HepG2 (cell line): ENCODE measurements around the gene THPO. TPM values are rescaled to one million over a fixed set of nuclear protein-coding genes. Genes with fewer than 3 reads are reported as not detected.

ENCODE experiments used
- CENPX ChIP-seq: sonication (generic); formaldehyde crosslinking; IDR thresholded peaks from 2 replicates; pipeline ENCODE4 v1.9.0; 2021; ENCODE audit warnings: mild to moderate bottlenecking, missing genetic modification reagents, moderate library complexity
- DRAP1 ChIP-seq: IDR thresholded peaks from 2 replicates; pipeline ENCODE4 v1.6.1; 2016; ENCODE audit warnings: missing genetic modification reagents, missing compliant biosample characterization
- EHMT2 ChIP-seq: fragments of 200-600 bp; sonication (generic); IDR thresholded peaks from 2 replicates; pipeline ENCODE4 v1.7.0; 2017; ENCODE audit warnings: antibody characterized with exemption, low read depth, low read length, borderline replicate concordance
- FOXK2 ChIP-seq: fragments of 450-650 bp; IDR thresholded peaks from 2 replicates; pipeline ENCODE4 v1.6.1; 2016
- GABPB1 ChIP-seq: IDR thresholded peaks from 2 replicates; pipeline ENCODE4 v1.6.1; 2016; ENCODE audit warnings: mild to moderate bottlenecking, missing genetic modification reagents, moderate library complexity, missing compliant biosample characterization
- HNRNPK ChIP-seq: fragments of 200-400 bp; formaldehyde crosslinking; IDR thresholded peaks from 2 replicates; pipeline ENCODE4 v1.6.1; 2018; ENCODE audit warnings: low read length, low read depth, moderate library complexity, mild to moderate bottlenecking; ENCODE audit not compliant: poor library complexity, severe bottlenecking
- IKZF4 ChIP-seq: sonication (generic); formaldehyde crosslinking; IDR thresholded peaks from 2 replicates; pipeline ENCODE4 v1.5.1; 2020; ENCODE audit warnings: borderline replicate concordance, mild to moderate bottlenecking, low read depth, missing genetic modification reagents; ENCODE audit errors: not compliant biosample characterization
- ISL2 ChIP-seq: sonication (generic); formaldehyde crosslinking; IDR thresholded peaks from 2 replicates; pipeline ENCODE4 v1.5.0; 2020; ENCODE audit warnings: missing genetic modification reagents
- KDM6A ChIP-seq: IDR thresholded peaks from 2 replicates; pipeline ENCODE4 v1.6.1; 2016; ENCODE audit warnings: low read depth
- KMT2B ChIP-seq: IDR thresholded peaks from 2 replicates; pipeline ENCODE4 v1.6.1; 2016; ENCODE audit warnings: missing genetic modification reagents, missing compliant biosample characterization
- LCORL ChIP-seq, 2 experiments: fragments of 450-650 bp in 1 of 2; sonication (generic) in 1 of 2; formaldehyde crosslinking in 1 of 2; IDR thresholded peaks; 2 replicates each; pipeline versions ENCODE4 v1.5.0 to v1.6.1; 2017 to 2020; ENCODE audit warnings: antibody characterized with exemption in 1 of 2, missing genetic modification reagents in 1 of 2
- NFIB ChIP-seq: sonication (generic); formaldehyde crosslinking; IDR thresholded peaks from 2 replicates; pipeline ENCODE4 v1.9.0; 2021; ENCODE audit warnings: missing genetic modification reagents, mild to moderate bottlenecking, borderline replicate concordance
- NR2F6 ChIP-seq, 2 experiments: IDR thresholded peaks; 2 replicates each; pipeline ENCODE4 v1.6.1; 2016; ENCODE audit warnings: antibody characterized with exemption in 1 of 2, mild to moderate bottlenecking in 1 of 2
- PAF1 ChIP-seq: IDR thresholded peaks from 2 replicates; pipeline ENCODE4 v1.6.1; 2016; ENCODE audit warnings: missing genetic modification reagents, missing compliant biosample characterization
- RBM39 ChIP-seq: fragments of 200-400 bp; formaldehyde crosslinking; IDR thresholded peaks from one replicate; pipeline ENCODE4 v1.6.1; 2018; ENCODE audit warnings: antibody characterized with exemption, mild to moderate bottlenecking, low read depth, low read length; ENCODE audit not compliant: poor library complexity, severe bottlenecking
- RFX5 ChIP-seq: IDR thresholded peaks from 2 replicates; pipeline ENCODE4 v1.6.1; 2011; ENCODE audit warnings: low read depth, low read length, improper control_type of control experiment
- RFXAP ChIP-seq: sonication (generic); formaldehyde crosslinking; IDR thresholded peaks from 2 replicates; pipeline ENCODE4 v1.4.0; 2020; ENCODE audit warnings: missing genetic modification reagents, borderline replicate concordance
- SIX1 ChIP-seq: sonication (generic); formaldehyde crosslinking; IDR thresholded peaks from 2 replicates; pipeline ENCODE4 v1.4.0; 2020; ENCODE audit warnings: missing genetic modification reagents, borderline replicate concordance
- SMARCC2 ChIP-seq: fragments of 450-650 bp; IDR thresholded peaks from 2 replicates; pipeline ENCODE4 v1.6.1; 2017; ENCODE audit warnings: antibody characterized with exemption, mild to moderate bottlenecking
- SNAPC5 ChIP-seq: sonication (generic); formaldehyde crosslinking; IDR thresholded peaks from 2 replicates; pipeline ENCODE4 v1.8.1; 2023; ENCODE audit warnings: mild to moderate bottlenecking, missing genetic modification reagents, borderline replicate concordance
- TGIF2 ChIP-seq: IDR thresholded peaks from 2 replicates; pipeline ENCODE4 v1.6.1; 2016; ENCODE audit warnings: control low read depth, missing compliant biosample characterization
- ZFP36L2 ChIP-seq: sonication (generic); formaldehyde crosslinking; IDR thresholded peaks from 2 replicates; pipeline ENCODE4 v1.4.0; 2020; ENCODE audit warnings: missing genetic modification reagents
- ZNF17 ChIP-seq: sonication (generic); formaldehyde crosslinking; IDR thresholded peaks from 2 replicates; pipeline ENCODE4 v1.5.0; 2020; ENCODE audit warnings: mild to moderate bottlenecking, missing genetic modification reagents
- ZNF18 ChIP-seq: sonication (generic); formaldehyde crosslinking; IDR thresholded peaks from 2 replicates; pipeline ENCODE4 v1.8.0; 2022; ENCODE audit warnings: mild to moderate bottlenecking, missing genetic modification reagents; ENCODE audit not compliant: insufficient replicate concordance
- ZNF251 ChIP-seq: sonication (generic); formaldehyde crosslinking; IDR thresholded peaks from 2 replicates; pipeline ENCODE4 v1.9.0; 2021; ENCODE audit warnings: mild to moderate bottlenecking, missing genetic modification reagents
- ZNF362 ChIP-seq: sonication (generic); formaldehyde crosslinking; IDR thresholded peaks from 2 replicates; pipeline ENCODE4 v1.4.0; 2020; ENCODE audit warnings: missing genetic modification reagents, mild to moderate bottlenecking, borderline replicate concordance
- ZNF484 ChIP-seq: sonication (generic); formaldehyde crosslinking; IDR thresholded peaks from 2 replicates; pipeline ENCODE4 v1.5.1; 2020; ENCODE audit warnings: mild to moderate bottlenecking, low read depth, missing genetic modification reagents, borderline replicate concordance
- ZNF780A ChIP-seq: sonication (generic); formaldehyde crosslinking; IDR thresholded peaks from 2 replicates; pipeline ENCODE4 v1.8.0; 2022; ENCODE audit warnings: mild to moderate bottlenecking, missing genetic modification reagents, moderate library complexity
- ZSCAN21 ChIP-seq: sonication (generic); formaldehyde crosslinking; IDR thresholded peaks from 2 replicates; pipeline ENCODE4 v1.8.0; 2022; ENCODE audit warnings: mild to moderate bottlenecking, missing genetic modification reagents, moderate library complexity, borderline replicate concordance
- polyA plus RNA-seq, 8 experiments: library from polyadenylated mRNA; depleted of rRNA in 3 of 8; stranded (reverse) in 7 of 8; unstranded in 1 of 8; fragments of >200 nt; fragmentation: Illumina TruSeq in 4 of 8; extraction: Trizol in 4 of 8; gene quantifications; 2 replicates each; pipeline versions ENCODE4 v1.2.1 to v1.2.3, GENCODE V29; 2011 to 2016; ENCODE audit warnings: low read depth in 4 of 8, missing spikeins in 1 of 8, mixed read lengths in 1 of 8; ENCODE audit not compliant: insufficient read depth in 1 of 8
- total RNA-seq, 5 experiments: library from RNA; depleted of rRNA; stranded (reverse); fragments of >200 nt; fragmentation: Illumina TruSeq; extraction: Trizol; gene quantifications; 2 replicates each; pipeline ENCODE4 v1.2.3, GENCODE V29; 2016; ENCODE audit warnings: low read depth in 1 of 5

Gene THPO
- total and polyA plus RNA-seq, 2 of the 13 experiments (the other 11 are each of a cell fraction or from before 2014, with no cell fraction given): 2.8 to 4.8 TPM

GRCh38 chr3:184417619-184418327 is 39.8 kb upstream of the THPO start (continued):
- TF ChIP-seq FOXK2: no peak
- no peak for TF ChIP-seq ZNF780A
- no peak for TF ChIP-seq NFIB (CRISPR knock-in tag)
- TF ChIP-seq KDM6A (CRISPR knock-in tag): no peak
- TF ChIP-seq ZNF251 (CRISPR knock-in tag): no peak
- TF ChIP-seq ISL2 (CRISPR knock-in tag): no peak
- TF ChIP-seq RFX5: no peak
- TF ChIP-seq ZNF18 (CRISPR knock-in tag): no peak
- TF ChIP-seq ZNF484 (CRISPR knock-in tag): no peak
- TF ChIP-seq PAF1 (CRISPR knock-in tag): no peak
- TF ChIP-seq SIX1 (CRISPR knock-in tag): no peak
- no peak for TF ChIP-seq ZNF17
- no peak; the same call in 1 of the 2 replicates for TF ChIP-seq ZSCAN21
- TF ChIP-seq LCORL (IDR thresholded peaks at IDR 0.05): no peak
- peak; percentile 47; the same call in 1 of the 2 replicates for TF ChIP-seq LCORL (CRISPR knock-in tag; IDR thresholded peaks at IDR 0.05)
- no peak for TF ChIP-seq EHMT2
- TF ChIP-seq ZFP36L2 (CRISPR knock-in tag): no peak
- TF ChIP-seq TGIF2 (CRISPR knock-in tag): no peak
- TF ChIP-seq SNAPC5: no peak
- 0 out of 2 replicates have a peak, but pooled peaks have one; percentile 22 for TF ChIP-seq DRAP1 (CRISPR knock-in tag)
- TF ChIP-seq RBM39: no peak
- peak; percentile 35; the same call in 1 of the 2 replicates for TF ChIP-seq GABPB1 (CRISPR knock-in tag)
- TF ChIP-seq CENPX (CRISPR knock-in tag): no peak
- TF ChIP-seq NR2F6 (IDR thresholded peaks at IDR 0.05): no peak
- no peak for TF ChIP-seq NR2F6 (CRISPR knock-in tag; IDR thresholded peaks at IDR 0.05)
- no peak for TF ChIP-seq RFXAP (CRISPR knock-in tag)
- no peak; the same call in 1 of the 2 replicates for TF ChIP-seq ZNF362
- TF ChIP-seq HNRNPK: no peak
- no peak for TF ChIP-seq SMARCC2
- TF ChIP-seq KMT2B (CRISPR knock-in tag): no peak
- no peak for TF ChIP-seq IKZF4 (CRISPR knock-in tag)
